Measurements from ENCODE around the gene STX4.

Gene STX4

DNA sequence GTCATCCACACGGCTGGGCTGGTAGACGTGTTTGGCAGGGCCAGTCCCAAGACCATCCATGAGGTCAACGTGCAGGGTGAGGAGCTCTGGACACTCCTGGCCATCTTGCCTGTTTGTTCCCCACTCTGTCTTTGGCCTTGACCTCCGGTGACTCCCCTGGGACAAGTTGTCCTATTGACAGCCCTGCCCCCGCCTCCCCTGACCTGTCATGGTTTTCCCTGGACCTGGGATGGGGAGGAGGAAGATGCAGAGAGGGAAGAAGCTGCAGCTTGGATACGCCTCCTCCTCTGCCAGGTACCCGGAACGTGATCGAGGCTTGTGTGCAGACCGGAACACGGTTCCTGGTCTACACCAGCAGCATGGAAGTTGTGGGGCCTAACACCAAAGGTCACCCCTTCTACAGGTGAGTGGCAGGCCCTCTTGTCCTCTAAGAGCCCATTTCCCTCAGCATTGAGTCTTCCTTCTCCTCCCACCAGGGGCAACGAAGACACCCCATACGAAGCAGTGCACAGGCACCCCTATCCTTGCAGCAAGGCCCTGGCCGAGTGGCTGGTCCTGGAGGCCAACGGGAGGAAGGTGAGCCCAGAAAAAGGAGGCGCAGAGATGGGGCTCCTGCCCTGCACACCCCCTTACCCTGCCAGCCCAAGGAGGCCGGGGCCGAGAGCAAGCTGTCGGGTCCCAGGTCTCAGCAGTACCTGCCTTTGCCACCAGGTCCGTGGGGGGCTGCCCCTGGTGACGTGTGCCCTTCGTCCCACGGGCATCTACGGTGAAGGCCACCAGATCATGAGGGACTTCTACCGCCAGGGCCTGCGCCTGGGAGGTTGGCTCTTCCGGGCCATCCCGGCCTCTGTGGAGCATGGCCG, 47.0 kb upstream of the STX4 start:
- peaks cover 40% of the 10 kb centered on the region for H3K36me3 ChIP-seq

DNA sequence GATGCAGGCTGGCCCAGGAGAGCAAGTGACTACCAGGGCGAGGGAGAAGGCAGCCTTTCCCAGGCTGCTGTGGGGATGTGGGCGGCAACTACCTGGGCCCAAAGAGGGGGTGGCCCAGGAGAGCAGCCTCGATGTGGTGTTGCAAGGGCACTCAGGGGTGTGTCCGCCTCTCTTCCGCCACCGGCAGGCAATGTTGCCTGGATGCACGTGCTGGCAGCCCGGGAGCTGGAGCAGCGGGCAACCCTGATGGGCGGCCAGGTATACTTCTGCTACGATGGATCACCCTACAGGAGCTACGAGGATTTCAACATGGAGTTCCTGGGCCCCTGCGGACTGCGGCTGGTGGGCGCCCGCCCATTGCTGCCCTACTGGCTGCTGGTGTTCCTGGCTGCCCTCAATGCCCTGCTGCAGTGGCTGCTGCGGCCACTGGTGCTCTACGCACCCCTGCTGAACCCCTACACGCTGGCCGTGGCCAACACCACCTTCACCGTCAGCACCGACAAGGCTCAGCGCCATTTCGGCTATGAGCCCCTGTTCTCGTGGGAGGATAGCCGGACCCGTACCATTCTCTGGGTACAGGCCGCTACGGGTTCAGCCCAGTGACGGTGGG, 45.7 kb upstream of the STX4 start:
- Histone ChIP-seq H3K4me3 (ENCODE audit: low read depth, low read length) (no peak overlapping the region), H3K27ac (no peak overlapping the region), H3K36me3 (peaks cover 32% of the 10 kb centered on the region), H3K9me3 (ENCODE audit: severe bottlenecking) (no peaks in the 10 kb centered on the region), H3K27me3 (ENCODE audit: insufficient read depth, low read depth, severe bottlenecking) (no peaks in the 10 kb centered on the region)
- TF ChIP-seq, protein P1, sequence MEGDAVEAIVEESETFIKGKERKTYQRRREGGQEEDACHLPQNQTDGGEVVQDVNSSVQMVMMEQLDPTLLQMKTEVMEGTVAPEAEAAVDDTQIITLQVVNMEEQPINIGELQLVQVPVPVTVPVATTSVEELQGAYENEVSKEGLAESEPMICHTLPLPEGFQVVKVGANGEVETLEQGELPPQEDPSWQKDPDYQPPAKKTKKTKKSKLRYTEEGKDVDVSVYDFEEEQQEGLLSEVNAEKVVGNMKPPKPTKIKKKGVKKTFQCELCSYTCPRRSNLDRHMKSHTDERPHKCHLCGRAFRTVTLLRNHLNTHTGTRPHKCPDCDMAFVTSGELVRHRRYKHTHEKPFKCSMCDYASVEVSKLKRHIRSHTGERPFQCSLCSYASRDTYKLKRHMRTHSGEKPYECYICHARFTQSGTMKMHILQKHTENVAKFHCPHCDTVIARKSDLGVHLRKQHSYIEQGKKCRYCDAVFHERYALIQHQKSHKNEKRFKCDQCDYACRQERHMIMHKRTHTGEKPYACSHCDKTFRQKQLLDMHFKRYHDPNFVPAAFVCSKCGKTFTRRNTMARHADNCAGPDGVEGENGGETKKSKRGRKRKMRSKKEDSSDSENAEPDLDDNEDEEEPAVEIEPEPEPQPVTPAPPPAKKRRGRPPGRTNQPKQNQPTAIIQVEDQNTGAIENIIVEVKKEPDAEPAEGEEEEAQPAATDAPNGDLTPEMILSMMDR (IDR thresholded peaks at IDR 0.05; ENCODE audit: low read depth, low read length): no peak
- DNase-seq: no peak

More for the DNA sequence above, 47.0 kb upstream of the STX4 start:
- Histone ChIP-seq H3K9me3 (ENCODE audit: severe bottlenecking) (no peaks in the 10 kb centered on the region), H3K4me3 (ENCODE audit: low read depth, low read length) (no peak overlapping the region), H3K27ac (peak overlapping the region; percentile 83; the same call in 1 of the 2 replicates), H3K27me3 (ENCODE audit: insufficient read depth, low read depth, severe bottlenecking) (no peaks in the 10 kb centered on the region)
- no peak for DNase-seq
- TF ChIP-seq, protein P1 (IDR thresholded peaks at IDR 0.05; ENCODE audit: low read depth, low read length): 0 out of 2 replicates have a peak, but pooled peaks have one; percentile 2

GRCh38 chr16:30989469-30990047, 43.8 kb upstream of the STX4 start:
- Histone ChIP-seq H3K36me3 (peaks cover 22% of the 10 kb centered on the region), H3K9me3 (ENCODE audit: severe bottlenecking) (no peaks in the 10 kb centered on the region), H3K27me3 (ENCODE audit: insufficient read depth, low read depth, severe bottlenecking) (no peaks in the 10 kb centered on the region), H3K27ac (peak overlapping the region; percentile 40; the same call in 1 of the 2 replicates), H3K4me3 (ENCODE audit: low read depth, low read length) (no peak overlapping the region)
- no peak for DNase-seq
- TF ChIP-seq, protein P1 (IDR thresholded peaks at IDR 0.05; ENCODE audit: low read depth, low read length): no peak

DNA sequence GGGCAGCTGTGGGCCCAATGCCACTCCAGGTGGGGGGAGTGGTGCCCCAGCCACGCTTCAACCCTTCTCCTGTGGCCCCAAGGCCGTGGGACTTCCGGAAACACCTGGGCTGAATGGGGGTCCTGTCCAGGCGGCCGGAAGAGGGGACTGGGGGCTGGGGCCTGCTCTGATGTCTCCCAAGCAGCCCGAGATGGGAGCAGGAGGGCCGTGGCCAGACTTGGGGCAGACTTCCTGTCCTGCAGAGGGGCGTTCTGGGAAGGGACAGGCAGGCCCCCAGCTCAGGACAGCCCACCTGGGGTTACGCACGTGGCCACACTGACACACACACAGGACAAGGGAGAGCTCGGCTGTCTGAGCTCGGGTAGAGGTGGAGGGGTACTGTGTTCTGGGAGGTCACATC, 43.3 kb upstream of the STX4 start:
- no peak for DNase-seq
- TF ChIP-seq, protein P1 (IDR thresholded peaks at IDR 0.05; ENCODE audit: low read depth, low read length): no peak
- H3K27me3 ChIP-seq (ENCODE audit: insufficient read depth, low read depth, severe bottlenecking): no peaks in the 10 kb centered on the region
- no peak overlapping the region for H3K4me3 ChIP-seq (ENCODE audit: low read depth, low read length)
- no peaks in the 10 kb centered on the region for H3K9me3 ChIP-seq (ENCODE audit: severe bottlenecking)
- H3K36me3 ChIP-seq: peaks cover 18% of the 10 kb centered on the region
- H3K27ac ChIP-seq: no peak overlapping the region

GRCh38 chr16:30991052-30991451, 42.3 kb upstream of the STX4 start:
- Histone ChIP-seq H3K4me3 (ENCODE audit: low read depth, low read length) (no peak overlapping the region), H3K9me3 (ENCODE audit: severe bottlenecking) (no peaks in the 10 kb centered on the region), H3K36me3 (peaks cover 13% of the 10 kb centered on the region), H3K27ac (no peak overlapping the region), H3K27me3 (ENCODE audit: insufficient read depth, low read depth, severe bottlenecking) (no peaks in the 10 kb centered on the region)
- no peak for DNase-seq
- TF ChIP-seq, protein P1 (IDR thresholded peaks at IDR 0.05; ENCODE audit: low read depth, low read length): no peak
